SK-N-DZ (cell line): ENCODE measurements around the gene ANLN. TPM values are rescaled to one million over a fixed set of nuclear protein-coding genes. Genes with fewer than 3 reads are reported as not detected.
"Not testable (repeated sequence)": the region's sequence is repeated elsewhere in the genome, so short reads cannot be mapped to it uniquely, and the experiment has no call there.

Source experiments
- DNase-seq: peaks from one replicate; pipeline ENCODE4 v3.0.0-alpha.2; 2015; ENCODE audit warnings: low spot score
- polyA plus RNA-seq, 2 experiments: library from polyadenylated mRNA; depleted of rRNA; stranded (reverse); fragments of >200 nt; gene quantifications; 2 replicates each; pipeline ENCODE4 v1.2.3, GENCODE V29; 2014

The ANLN gene
- polyA plus RNA-seq (2014; cell fraction: cytosol; rRNA removed): 50.1 and 56.0 TPM in 2 replicates
- 81.7 and 103 TPM in 2 replicates for polyA plus RNA-seq (2014; cell fraction: nucleus; rRNA removed)

GRCh38 chr7:36389371-36390198 is at the start of gene ANLN:
ANLN (plus strand) TSS chr7:36389862; CDS start chr7:36390027, 165 bp downstream.
- peak; percentile 90 for DNase-seq

GRCh38 chr7:36343548-36343947 is 46.1 kb upstream of the ANLN start:
- DNase-seq: no peak

GRCh38 chr7:36344622-36345021 is 45.0 kb upstream of the ANLN start:
- DNase-seq: no peak

- DNase-seq: no peak
Observed at GRCh38 chr7:36346260-36346831, 43.3 kb upstream of the ANLN start.

GRCh38 chr7:36348256-36348655 is 41.4 kb upstream of the ANLN start:
- no peak for DNase-seq

GRCh38 chr7:36348771-36349170 is 40.9 kb upstream of the ANLN start:
- DNase-seq: no peak

GRCh38 chr7:36349626-36350025 is 40.0 kb upstream of the ANLN start:
- DNase-seq: no peak

GRCh38 chr7:36355490-36355889 is 34.2 kb upstream of the ANLN start:
- no peak for DNase-seq

GRCh38 chr7:36357054-36357453 is 32.6 kb upstream of the ANLN start:
- no peak for DNase-seq

GRCh38 chr7:36358589-36358988 is 31.1 kb upstream of the ANLN start:
- no peak for DNase-seq

GRCh38 chr7:36360244-36360643 is 29.4 kb upstream of the ANLN start:
- no peak for DNase-seq

- no peak for DNase-seq
Observed at GRCh38 chr7:36361227-36361626, 28.4 kb upstream of the ANLN start.

GRCh38 chr7:36363515-36363914 is 26.1 kb upstream of the ANLN start:
- no peak for DNase-seq

- DNase-seq: no peak
Observed at GRCh38 chr7:36366005-36366717, 23.5 kb upstream of the ANLN start.

- DNase-seq: peak; percentile 91
Observed at GRCh38 chr7:36366718-36367560, 22.7 kb upstream of the ANLN start.

GRCh38 chr7:36367561-36368077 is 22.0 kb upstream of the ANLN start:
- no peak for DNase-seq

GRCh38 chr7:36368496-36368895 is 21.2 kb upstream of the ANLN start:
- no peak for DNase-seq

- no peak for DNase-seq
Observed at GRCh38 chr7:36369171-36369570, 20.5 kb upstream of the ANLN start.

GRCh38 chr7:36370046-36370445 is 19.6 kb upstream of the ANLN start:
- DNase-seq: no peak

GRCh38 chr7:36372156-36372555 is 17.5 kb upstream of the ANLN start:
- DNase-seq: no peak

- DNase-seq: not testable (repeated sequence)
Observed at GRCh38 chr7:36378555-36378954, 11.1 kb upstream of the ANLN start.
